DMS153 treated with DMSO at 0.1 percent for 48 hours (cell line): ENCODE data around the gene PEBP1.

Experiments
- DNase-seq: peaks from one replicate; lab custom pipeline; 2025; ENCODE audit not compliant: unreplicated experiment; lab: John Stamatoyannopoulos, UW

Gene PEBP1

GRCh38 chr12:118190266-118190665, 54.3 kb downstream of the PEBP1 start:
- peak; percentile 49 for DNase-seq

GRCh38 chr12:118193477-118193876, 57.6 kb downstream of the PEBP1 start:
- DNase-seq: no peak

- DNase-seq: no peak
Measured at GRCh38 chr12:118193958-118194357, 58.0 kb downstream of the PEBP1 start.
